ENCODE data around the gene ARHGAP15.

DNA sequence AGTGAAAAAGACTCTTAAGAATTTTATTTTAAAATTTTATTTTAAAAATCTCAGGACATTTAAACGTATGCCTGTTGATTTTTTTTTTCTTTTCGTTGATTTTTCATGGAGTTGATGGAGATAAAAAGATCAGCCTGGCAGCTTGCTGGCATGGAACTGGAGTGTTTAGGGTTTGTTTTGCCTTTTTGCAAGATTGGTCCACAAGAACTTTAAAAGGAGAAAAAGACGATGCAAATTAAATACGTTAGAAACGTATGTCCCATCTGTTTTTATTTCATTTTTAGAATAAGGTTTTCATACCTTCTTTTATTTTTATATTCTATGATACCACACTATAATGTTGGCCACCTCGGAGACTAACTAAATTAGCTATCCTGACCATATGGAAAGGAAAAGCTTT is 254.9 kb downstream of the ARHGAP15 start:
- TF ChIP-seq, protein P1, sequence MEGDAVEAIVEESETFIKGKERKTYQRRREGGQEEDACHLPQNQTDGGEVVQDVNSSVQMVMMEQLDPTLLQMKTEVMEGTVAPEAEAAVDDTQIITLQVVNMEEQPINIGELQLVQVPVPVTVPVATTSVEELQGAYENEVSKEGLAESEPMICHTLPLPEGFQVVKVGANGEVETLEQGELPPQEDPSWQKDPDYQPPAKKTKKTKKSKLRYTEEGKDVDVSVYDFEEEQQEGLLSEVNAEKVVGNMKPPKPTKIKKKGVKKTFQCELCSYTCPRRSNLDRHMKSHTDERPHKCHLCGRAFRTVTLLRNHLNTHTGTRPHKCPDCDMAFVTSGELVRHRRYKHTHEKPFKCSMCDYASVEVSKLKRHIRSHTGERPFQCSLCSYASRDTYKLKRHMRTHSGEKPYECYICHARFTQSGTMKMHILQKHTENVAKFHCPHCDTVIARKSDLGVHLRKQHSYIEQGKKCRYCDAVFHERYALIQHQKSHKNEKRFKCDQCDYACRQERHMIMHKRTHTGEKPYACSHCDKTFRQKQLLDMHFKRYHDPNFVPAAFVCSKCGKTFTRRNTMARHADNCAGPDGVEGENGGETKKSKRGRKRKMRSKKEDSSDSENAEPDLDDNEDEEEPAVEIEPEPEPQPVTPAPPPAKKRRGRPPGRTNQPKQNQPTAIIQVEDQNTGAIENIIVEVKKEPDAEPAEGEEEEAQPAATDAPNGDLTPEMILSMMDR (IDR thresholded peaks at IDR 0.05) = no peak
- TF ChIP-seq POLR2A (IDR thresholded peaks at IDR 0.05) = no peak

Data from esophagus squamous epithelium (tissue), 4 donors.